ENCODE measurements around the gene CCDC136.

The CCDC136 gene

GRCh38 chr7:128775744-128776474 lies 15.9 kb upstream of the CCDC136 start, which contains the start of gene OPN1SW:
Gene OPN1SW (minus strand): TSS chr7:128775794. CDS start chr7:128775781, 13 bp downstream.
- no peak within 1 kb of the TSS for H2AFZ ChIP-seq
- no peak within 1 kb of the TSS for H3K27ac ChIP-seq
- H3K9ac ChIP-seq, result no peak within 1 kb of the TSS
- no peak within 1 kb of the TSS for H3K4me3 ChIP-seq (ENCODE audit: low read depth, low read length)
- no peaks in the 10 kb centered on the region for H3K9me3 ChIP-seq (ENCODE audit: control insufficient read depth, low read length)
- TF ChIP-seq CTCF (IDR thresholded peaks at IDR 0.05), result no peak
- no peaks in the 10 kb centered on the region for H3K4me1 ChIP-seq
- H3K79me2 ChIP-seq, result no peaks in the 10 kb centered on the region
- no peaks in the 10 kb centered on the region for H3K36me3 ChIP-seq (ENCODE audit: control insufficient read depth, insufficient read depth, low read length)
- H3K27me3 ChIP-seq (ENCODE audit: control insufficient read depth, insufficient read depth, low read length), result no peaks in the 10 kb centered on the region
- no peak within 1 kb of the TSS for H3K4me2 ChIP-seq (ENCODE audit: low read length)

DNA sequence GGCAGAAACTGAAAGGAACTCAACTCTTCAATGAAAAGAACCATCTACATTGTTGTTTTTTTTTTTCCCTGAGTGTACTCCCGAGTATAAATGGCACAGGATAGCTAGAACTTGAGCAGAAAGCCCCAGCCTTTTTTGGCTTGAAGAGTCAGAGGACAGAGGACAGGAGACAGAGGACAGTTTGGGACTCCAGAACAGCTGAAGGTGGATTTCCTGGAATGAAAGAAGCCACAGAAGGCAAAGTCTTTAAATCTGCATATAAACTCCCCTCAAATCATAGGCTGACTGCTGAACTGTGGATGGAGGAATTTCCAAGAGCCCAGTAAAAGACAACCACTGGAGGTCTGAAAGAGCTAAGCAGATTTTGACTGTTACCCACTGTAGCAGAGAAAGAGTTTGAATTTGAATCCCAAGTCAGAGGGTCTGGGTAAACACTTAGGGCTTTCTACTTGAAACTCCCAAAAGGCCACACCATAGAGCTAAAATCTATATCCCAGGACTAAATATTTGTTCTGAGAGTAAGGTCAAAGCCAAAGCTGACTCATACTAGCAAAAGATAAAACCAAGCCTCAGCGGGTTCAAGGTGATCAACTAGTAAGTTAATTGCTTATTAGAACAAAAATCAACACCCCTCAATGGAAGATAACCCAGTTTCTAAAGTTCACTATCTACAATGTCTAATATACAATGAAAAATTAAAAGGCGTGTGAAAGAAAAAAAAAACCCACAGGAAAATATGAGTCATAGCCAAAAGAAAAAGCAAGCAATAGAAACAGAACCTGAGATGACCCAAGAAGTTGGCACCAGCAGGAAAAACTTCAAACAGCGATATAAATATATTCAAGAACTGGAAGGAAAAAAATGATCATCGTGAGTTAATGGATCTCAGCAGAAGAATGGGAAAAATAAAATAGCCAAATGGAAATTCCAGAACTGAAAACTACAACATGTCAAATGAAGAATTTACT lies 14.3 kb upstream of the CCDC136 start:
- H3K27me3 ChIP-seq (ENCODE audit: control insufficient read depth, insufficient read depth, low read length), result no peaks in the 10 kb centered on the region
- TF ChIP-seq CTCF (IDR thresholded peaks at IDR 0.05), result no peak
- H2AFZ ChIP-seq, result no peak overlapping the region
- no peak overlapping the region for H3K4me3 ChIP-seq (ENCODE audit: low read depth, low read length)
- H3K27ac ChIP-seq, result no peak overlapping the region
- H3K4me2 ChIP-seq (ENCODE audit: low read length), result no peak overlapping the region
- H3K4me1 ChIP-seq, result no peaks in the 10 kb centered on the region
- H3K9ac ChIP-seq, result no peak overlapping the region
- H3K79me2 ChIP-seq, result no peaks in the 10 kb centered on the region
- no peaks in the 10 kb centered on the region for H3K36me3 ChIP-seq (ENCODE audit: control insufficient read depth, insufficient read depth, low read length)
- H3K9me3 ChIP-seq (ENCODE audit: control insufficient read depth, low read length), result no peaks in the 10 kb centered on the region

DNA sequence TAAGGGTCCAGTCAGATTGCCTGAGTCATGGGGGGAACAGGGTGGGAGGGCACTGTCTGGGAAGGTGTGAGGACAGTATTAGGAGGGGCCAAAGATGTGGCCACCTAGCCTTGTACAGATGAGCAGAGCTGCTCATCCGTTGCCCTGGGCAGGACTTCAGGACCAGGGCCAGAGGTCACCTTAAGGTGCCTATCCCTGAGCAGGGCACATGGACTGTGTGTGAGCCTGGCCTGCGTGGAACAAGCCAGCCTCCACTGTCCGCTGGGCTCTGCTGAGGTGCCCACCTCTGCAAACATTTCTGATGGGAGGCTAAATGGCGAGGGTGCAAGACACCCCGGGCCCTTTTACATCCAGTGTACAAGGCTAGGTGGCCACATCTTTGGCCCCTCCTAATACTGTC lies 12.8 kb upstream of the CCDC136 start:
- Histone ChIP-seq H2AFZ (no peak overlapping the region), H3K4me2 (ENCODE audit: low read length) (no peak overlapping the region), H3K9ac (no peak overlapping the region), H3K9me3 (ENCODE audit: control insufficient read depth, low read length) (no peaks in the 10 kb centered on the region), H3K27me3 (ENCODE audit: control insufficient read depth, insufficient read depth, low read length) (no peaks in the 10 kb centered on the region), H3K27ac (no peak overlapping the region), H3K79me2 (no peaks in the 10 kb centered on the region), H3K36me3 (ENCODE audit: control insufficient read depth, insufficient read depth, low read length) (no peaks in the 10 kb centered on the region), H3K4me3 (ENCODE audit: low read depth, low read length) (no peak overlapping the region), H3K4me1 (no peaks in the 10 kb centered on the region)
- no peak for TF ChIP-seq CTCF (IDR thresholded peaks at IDR 0.05)

DNA sequence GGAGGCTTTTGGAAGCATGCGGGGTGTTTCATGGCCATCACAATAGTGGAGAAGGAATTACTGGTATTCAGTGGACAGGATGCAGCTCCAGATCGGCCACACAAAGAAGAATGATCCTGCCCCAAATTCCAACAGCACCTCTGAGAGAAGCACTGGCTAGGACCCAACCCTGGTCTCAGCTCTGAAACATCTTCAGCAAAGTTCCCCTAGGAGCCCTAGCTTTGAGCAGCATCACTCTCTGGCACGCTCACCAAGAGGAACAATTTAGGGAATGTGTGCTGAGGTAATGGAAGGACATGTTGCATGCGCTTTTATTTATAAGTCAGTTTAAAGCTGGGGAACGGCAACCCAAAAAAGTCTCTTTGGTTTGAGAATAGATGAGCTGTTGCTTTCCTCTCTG lies 10.6 kb upstream of the CCDC136 start:
- no peak overlapping the region for H3K9ac ChIP-seq
- H3K9me3 ChIP-seq (ENCODE audit: control insufficient read depth, low read length), result no peaks in the 10 kb centered on the region
- H3K4me1 ChIP-seq, result no peaks in the 10 kb centered on the region
- no peak overlapping the region for H2AFZ ChIP-seq
- H3K79me2 ChIP-seq, result no peaks in the 10 kb centered on the region
- no peak overlapping the region for H3K4me2 ChIP-seq (ENCODE audit: low read length)
- H3K36me3 ChIP-seq (ENCODE audit: control insufficient read depth, insufficient read depth, low read length), result no peaks in the 10 kb centered on the region
- H3K4me3 ChIP-seq (ENCODE audit: low read depth, low read length), result no peak overlapping the region
- H3K27ac ChIP-seq, result no peak overlapping the region
- H3K27me3 ChIP-seq (ENCODE audit: control insufficient read depth, insufficient read depth, low read length), result no peaks in the 10 kb centered on the region
- TF ChIP-seq CTCF (IDR thresholded peaks at IDR 0.05), result no peak

Measured in parathyroid adenoma (tissue), 2 donors.